GM13976 (cell line): ENCODE results near the gene MPI.
"Not testable (repeated sequence)": the region's sequence is repeated elsewhere in the genome, so short reads cannot be mapped to it uniquely, and the experiment has no call there.

Experiments
- DNase-seq: peaks from one replicate; pipeline ENCODE4 v3.0.0; 2012; ENCODE audit warnings: low spot score
- CTCF ChIP-seq: IDR thresholded peaks from 2 replicates; pipeline ENCODE4 v1.5.1; 2012; ENCODE audit warnings: borderline replicate concordance, mild to moderate bottlenecking; ENCODE audit not compliant: insufficient read depth; ENCODE audit errors: extremely low read depth, missing control alignments, control extremely low read depth
- in situ Hi-C: fragments of 300-500 bp; cut with MboI; formaldehyde crosslinking; loops from one replicate; pipeline ENCODE4 v1.12.0; 2022; ENCODE audit warnings: low sequenced_read_pairs, mixed read lengths, inconsistent platforms; ENCODE audit not compliant: unreplicated experiment

MPI gene

GRCh38 chr15:74906067-74906449 is 16.2 kb downstream of the MPI start:
- no peak for DNase-seq
- in situ Hi-C loops = no loop called here

GRCh38 chr15:74906450-74907162 is 16.8 kb downstream of the MPI start, which contains the start of gene FAM219B:
FAM219B (minus strand) TSS chr15:74906851; CDS start chr15:74906800, 51 bp downstream.
- DNase-seq = peak; percentile 98
- in situ Hi-C loops = no loop called here
- no peak for TF ChIP-seq CTCF

More at GRCh38 chr15:74906067-74906449, 16.2 kb downstream of the MPI start:
- no peak for TF ChIP-seq CTCF

GRCh38 chr15:74907163-74907870 is 17.5 kb downstream of the MPI start:
- in situ Hi-C loops = no loop called here
- no peak for TF ChIP-seq CTCF
- DNase-seq = no peak

- TF ChIP-seq CTCF = no peak
- in situ Hi-C loops = no loop called here
- no peak for DNase-seq
These were observed 18.8 kb downstream of the MPI start for GRCh38 chr15:74908635-74909034.

GRCh38 chr15:74913041-74913440 is 23.2 kb downstream of the MPI start:
- TF ChIP-seq CTCF = no peak
- DNase-seq = no peak
- in situ Hi-C loops = no loop called here

- DNase-seq, in situ Hi-C loops: not testable (repeated sequence)
These were observed 24.0 kb downstream of the MPI start for GRCh38 chr15:74913799-74914198.

- no peak for DNase-seq
- in situ Hi-C loops = no loop called here
- no peak for TF ChIP-seq CTCF
These were observed 27.8 kb downstream of the MPI start for GRCh38 chr15:74917676-74918075.
